ENCODE data around the gene TUBB. TPM values are rescaled to one million over a fixed set of nuclear protein-coding genes. Genes with fewer than 3 reads are reported as not detected.

The TUBB gene
- total and polyA plus RNA-seq, 9 of the 15 experiments (the other 6 are each of a cell fraction or from before 2014, with no cell fraction given): 971 to 2,870 (median 1,478) TPM

- TF ChIP-seq, protein P1, sequence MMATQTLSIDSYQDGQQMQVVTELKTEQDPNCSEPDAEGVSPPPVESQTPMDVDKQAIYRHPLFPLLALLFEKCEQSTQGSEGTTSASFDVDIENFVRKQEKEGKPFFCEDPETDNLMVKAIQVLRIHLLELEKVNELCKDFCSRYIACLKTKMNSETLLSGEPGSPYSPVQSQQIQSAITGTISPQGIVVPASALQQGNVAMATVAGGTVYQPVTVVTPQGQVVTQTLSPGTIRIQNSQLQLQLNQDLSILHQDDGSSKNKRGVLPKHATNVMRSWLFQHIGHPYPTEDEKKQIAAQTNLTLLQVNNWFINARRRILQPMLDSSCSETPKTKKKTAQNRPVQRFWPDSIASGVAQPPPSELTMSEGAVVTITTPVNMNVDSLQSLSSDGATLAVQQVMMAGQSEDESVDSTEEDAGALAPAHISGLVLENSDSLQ (IDR thresholded peaks at IDR 0.05): no peak; the same call in 1 of the 2 replicates
- TF ChIP-seq XRCC5 (IDR thresholded peaks at IDR 0.05; ENCODE audit: low read depth, low read length): no peak
- TF ChIP-seq, protein P2, sequence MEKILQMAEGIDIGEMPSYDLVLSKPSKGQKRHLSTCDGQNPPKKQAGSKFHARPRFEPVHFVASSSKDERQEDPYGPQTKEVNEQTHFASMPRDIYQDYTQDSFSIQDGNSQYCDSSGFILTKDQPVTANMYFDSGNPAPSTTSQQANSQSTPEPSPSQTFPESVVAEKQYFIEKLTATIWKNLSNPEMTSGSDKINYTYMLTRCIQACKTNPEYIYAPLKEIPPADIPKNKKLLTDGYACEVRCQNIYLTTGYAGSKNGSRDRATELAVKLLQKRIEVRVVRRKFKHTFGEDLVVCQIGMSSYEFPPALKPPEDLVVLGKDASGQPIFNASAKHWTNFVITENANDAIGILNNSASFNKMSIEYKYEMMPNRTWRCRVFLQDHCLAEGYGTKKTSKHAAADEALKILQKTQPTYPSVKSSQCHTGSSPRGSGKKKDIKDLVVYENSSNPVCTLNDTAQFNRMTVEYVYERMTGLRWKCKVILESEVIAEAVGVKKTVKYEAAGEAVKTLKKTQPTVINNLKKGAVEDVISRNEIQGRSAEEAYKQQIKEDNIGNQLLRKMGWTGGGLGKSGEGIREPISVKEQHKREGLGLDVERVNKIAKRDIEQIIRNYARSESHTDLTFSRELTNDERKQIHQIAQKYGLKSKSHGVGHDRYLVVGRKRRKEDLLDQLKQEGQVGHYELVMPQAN (IDR thresholded peaks at IDR 0.05; ENCODE audit: borderline replicate concordance): no peak
- peak; percentile 79; the same call in 1 of the 2 replicates for TF ChIP-seq ZNF766 (CRISPR knock-in tag; conservative IDR thresholded peaks at IDR 0.05)
- TF ChIP-seq BACH1 (tag; IDR thresholded peaks at IDR 0.05): 0 out of 2 replicates have a peak, but pooled peaks have one; percentile 52
- TF ChIP-seq, protein P3, sequence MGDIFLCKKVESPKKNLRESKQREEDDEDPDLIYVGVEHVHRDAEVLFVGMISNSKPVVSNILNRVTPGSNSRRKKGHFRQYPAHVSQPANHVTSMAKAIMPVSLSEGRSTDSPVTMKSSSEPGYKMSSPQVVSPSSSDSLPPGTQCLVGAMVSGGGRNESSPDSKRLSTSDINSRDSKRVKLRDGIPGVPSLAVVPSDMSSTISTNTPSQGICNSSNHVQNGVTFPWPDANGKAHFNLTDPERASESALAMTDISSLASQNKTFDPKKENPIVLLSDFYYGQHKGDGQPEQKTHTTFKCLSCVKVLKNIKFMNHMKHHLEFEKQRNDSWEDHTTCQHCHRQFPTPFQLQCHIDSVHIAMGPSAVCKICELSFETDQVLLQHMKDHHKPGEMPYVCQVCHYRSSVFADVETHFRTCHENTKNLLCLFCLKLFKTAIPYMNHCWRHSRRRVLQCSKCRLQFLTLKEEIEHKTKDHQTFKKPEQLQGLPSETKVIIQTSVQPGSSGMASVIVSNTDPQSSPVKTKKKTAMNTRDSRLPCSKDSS (IDR thresholded peaks at IDR 0.05; ENCODE audit: low read depth, partially characterized antibody): no peak
- TF ChIP-seq, protein P4, sequence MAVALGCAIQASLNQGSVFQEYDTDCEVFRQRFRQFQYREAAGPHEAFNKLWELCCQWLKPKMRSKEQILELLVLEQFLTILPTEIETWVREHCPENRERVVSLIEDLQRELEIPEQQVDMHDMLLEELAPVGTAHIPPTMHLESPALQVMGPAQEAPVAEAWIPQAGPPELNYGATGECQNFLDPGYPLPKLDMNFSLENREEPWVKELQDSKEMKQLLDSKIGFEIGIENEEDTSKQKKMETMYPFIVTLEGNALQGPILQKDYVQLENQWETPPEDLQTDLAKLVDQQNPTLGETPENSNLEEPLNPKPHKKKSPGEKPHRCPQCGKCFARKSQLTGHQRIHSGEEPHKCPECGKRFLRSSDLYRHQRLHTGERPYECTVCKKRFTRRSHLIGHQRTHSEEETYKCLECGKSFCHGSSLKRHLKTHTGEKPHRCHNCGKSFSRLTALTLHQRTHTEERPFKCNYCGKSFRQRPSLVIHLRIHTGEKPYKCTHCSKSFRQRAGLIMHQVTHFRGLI (CRISPR knock-in tag; IDR thresholded peaks at IDR 0.05): 0 out of 2 replicates have a peak, but pooled peaks have one; percentile 50
- TF ChIP-seq, protein P5, sequence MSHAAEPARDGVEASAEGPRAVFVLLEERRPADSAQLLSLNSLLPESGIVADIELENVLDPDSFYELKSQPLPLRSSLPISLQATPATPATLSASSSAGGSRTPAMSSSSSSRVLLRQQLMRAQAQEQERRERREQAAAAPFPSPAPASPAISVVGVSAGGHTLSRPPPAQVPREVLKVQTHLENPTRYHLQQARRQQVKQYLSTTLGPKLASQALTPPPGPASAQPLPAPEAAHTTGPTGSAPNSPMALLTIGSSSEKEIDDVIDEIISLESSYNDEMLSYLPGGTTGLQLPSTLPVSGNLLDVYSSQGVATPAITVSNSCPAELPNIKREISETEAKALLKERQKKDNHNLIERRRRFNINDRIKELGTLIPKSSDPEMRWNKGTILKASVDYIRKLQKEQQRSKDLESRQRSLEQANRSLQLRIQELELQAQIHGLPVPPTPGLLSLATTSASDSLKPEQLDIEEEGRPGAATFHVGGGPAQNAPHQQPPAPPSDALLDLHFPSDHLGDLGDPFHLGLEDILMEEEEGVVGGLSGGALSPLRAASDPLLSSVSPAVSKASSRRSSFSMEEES (CRISPR knock-in tag; IDR thresholded peaks at IDR 0.05): peak; percentile 51; the same call in 1 of the 2 replicates
- no peak for TF ChIP-seq RNF219 (CRISPR knock-in tag; IDR thresholded peaks at IDR 0.05)
- TF ChIP-seq, protein P6, sequence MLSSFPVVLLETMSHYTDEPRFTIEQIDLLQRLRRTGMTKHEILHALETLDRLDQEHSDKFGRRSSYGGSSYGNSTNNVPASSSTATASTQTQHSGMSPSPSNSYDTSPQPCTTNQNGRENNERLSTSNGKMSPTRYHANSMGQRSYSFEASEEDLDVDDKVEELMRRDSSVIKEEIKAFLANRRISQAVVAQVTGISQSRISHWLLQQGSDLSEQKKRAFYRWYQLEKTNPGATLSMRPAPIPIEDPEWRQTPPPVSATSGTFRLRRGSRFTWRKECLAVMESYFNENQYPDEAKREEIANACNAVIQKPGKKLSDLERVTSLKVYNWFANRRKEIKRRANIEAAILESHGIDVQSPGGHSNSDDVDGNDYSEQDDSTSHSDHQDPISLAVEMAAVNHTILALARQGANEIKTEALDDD (IDR thresholded peaks at IDR 0.05): peak; percentile 67
- TF ChIP-seq CREM (IDR thresholded peaks at IDR 0.05; ENCODE audit: low read depth): peak; percentile 88
- TF ChIP-seq NCOA2 (IDR thresholded peaks at IDR 0.05; ENCODE audit: partially characterized antibody in 2 of 2): no peak
- TF ChIP-seq GTF2F1 (IDR thresholded peaks at IDR 0.05; ENCODE audit: low read depth, low read length): no peak
- TF ChIP-seq PHF21A (IDR thresholded peaks at IDR 0.05; ENCODE audit: borderline replicate concordance, low read depth): no peak; the same call in 1 of the 2 replicates
These were observed 49.1 kb downstream of the TUBB start (continued) for GRCh38 chr6:30769088-30769852.

Data from K562 (cell line).